NB4 (cell line): Measurements from ENCODE around the gene KHNYN.

Experiments
- DNase-seq: peaks from one replicate; pipeline ENCODE4 v3.0.0; 2010; ENCODE audit warnings: low read depth
- H3K4me3 ChIP-seq: one replicate; pipeline ENCODE4 v1.5.1; 2011; ENCODE audit warnings: mild to moderate bottlenecking, low read depth, low read length, moderate library complexity
- MYC ChIP-seq: IDR thresholded peaks from 2 replicates; pipeline ENCODE4 v1.6.1; 2011; ENCODE audit warnings: low read depth, low read length
- POLR2A ChIP-seq: IDR thresholded peaks from 2 replicates; pipeline ENCODE4 v1.6.1; 2011; ENCODE audit warnings: mild to moderate bottlenecking; ENCODE audit not compliant: insufficient read length; ENCODE audit errors: extremely low read depth
- TF ChIP-seq, protein P1 (sequence below): IDR thresholded peaks from 2 replicates; pipeline ENCODE4 v1.6.1; 2011; ENCODE audit warnings: low read depth, low read length
- TF ChIP-seq, protein P2 (sequence below): IDR thresholded peaks from one replicate; pipeline ENCODE4 v1.5.1; 2012; ENCODE audit warnings: low read depth, low read length

KHNYN gene

DNA sequence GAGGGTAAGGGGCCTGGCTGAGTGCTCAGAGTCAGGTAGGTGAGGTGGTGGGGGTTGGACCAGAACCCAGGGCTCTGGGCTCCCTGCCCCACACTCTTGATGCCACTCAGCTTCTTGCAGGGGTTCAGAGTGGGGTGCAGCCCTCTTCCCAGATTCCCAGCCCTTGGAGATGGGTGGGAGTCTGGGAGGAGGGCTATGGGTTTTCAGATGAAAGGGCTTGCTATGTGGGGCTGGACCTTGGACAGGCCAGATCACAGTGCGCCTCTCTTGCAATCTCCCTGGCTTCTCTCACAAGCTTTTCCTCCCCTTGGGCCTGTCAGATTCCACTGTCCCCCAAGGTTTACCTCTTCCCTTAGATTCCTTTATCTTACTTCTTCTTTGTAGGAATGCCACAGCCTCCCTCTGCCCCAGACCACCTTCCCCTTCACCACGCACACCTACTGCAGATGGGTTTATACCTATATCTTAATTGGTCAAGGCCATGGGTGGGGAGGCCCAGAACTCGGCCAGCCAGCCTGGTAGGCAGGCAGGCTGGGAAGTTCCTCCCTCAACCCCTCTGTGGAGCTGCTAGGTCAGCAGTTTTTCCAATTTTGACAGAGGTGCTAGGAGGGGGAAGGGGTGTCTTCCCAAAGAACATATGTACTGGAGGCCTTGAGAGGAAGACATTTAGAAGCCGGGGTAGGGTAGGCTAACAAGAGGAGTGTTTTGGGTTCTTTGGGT lies 29.6 kb upstream of the KHNYN start:
- no peak for DNase-seq
- H3K4me3 ChIP-seq: no peak overlapping the region
- TF ChIP-seq, protein P1, sequence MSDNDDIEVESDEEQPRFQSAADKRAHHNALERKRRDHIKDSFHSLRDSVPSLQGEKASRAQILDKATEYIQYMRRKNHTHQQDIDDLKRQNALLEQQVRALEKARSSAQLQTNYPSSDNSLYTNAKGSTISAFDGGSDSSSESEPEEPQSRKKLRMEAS: no peak
- TF ChIP-seq, protein P2, sequence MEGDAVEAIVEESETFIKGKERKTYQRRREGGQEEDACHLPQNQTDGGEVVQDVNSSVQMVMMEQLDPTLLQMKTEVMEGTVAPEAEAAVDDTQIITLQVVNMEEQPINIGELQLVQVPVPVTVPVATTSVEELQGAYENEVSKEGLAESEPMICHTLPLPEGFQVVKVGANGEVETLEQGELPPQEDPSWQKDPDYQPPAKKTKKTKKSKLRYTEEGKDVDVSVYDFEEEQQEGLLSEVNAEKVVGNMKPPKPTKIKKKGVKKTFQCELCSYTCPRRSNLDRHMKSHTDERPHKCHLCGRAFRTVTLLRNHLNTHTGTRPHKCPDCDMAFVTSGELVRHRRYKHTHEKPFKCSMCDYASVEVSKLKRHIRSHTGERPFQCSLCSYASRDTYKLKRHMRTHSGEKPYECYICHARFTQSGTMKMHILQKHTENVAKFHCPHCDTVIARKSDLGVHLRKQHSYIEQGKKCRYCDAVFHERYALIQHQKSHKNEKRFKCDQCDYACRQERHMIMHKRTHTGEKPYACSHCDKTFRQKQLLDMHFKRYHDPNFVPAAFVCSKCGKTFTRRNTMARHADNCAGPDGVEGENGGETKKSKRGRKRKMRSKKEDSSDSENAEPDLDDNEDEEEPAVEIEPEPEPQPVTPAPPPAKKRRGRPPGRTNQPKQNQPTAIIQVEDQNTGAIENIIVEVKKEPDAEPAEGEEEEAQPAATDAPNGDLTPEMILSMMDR: no peak
- no peak for TF ChIP-seq MYC
- TF ChIP-seq POLR2A: no peak

DNA sequence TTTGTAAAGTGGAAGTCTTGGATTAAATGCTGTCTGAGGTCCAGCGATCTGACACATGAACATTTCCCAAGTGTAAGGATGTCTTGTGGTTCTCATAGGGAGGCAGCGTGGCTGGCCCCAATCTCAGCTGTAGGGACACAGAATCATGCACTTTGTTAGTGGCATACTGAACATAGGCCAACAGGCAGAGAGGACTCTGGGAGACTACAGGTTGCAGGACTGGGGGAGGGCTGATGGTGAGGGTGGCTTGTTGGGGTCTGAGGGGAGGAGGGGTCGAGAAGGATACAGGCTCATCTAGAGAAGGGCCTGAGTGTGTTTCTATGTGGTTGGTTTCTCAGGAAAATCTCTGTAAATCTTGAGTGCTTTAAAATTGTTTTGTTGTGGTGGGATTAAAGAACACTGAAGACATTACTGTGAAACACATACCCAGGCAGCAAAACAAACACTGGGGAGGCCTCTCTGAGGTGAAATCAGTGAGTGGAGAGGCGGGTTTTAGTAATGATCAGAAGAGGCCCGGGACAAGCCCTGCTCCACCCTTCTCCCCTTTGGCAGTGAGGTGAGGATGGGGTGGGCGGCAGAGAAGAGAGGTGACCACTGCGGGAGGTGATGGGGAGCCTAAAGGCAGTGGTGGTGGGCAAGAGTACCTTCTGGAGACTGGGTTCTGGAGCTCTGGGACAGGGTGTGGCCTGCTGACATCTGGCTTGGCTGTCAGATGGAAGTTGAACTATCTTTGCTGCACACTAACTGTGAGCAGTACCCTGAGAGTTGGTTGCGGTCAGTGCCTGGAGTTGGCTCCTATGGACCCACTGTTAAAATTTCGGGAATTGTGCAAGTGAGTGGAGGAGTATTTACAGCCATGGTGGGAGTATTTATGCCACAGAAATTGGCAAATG lies 27.7 kb upstream of the KHNYN start:
- TF ChIP-seq POLR2A: no peak
- TF ChIP-seq, protein P2: no peak
- TF ChIP-seq, protein P1: no peak
- TF ChIP-seq MYC: no peak
- no peak overlapping the region for H3K4me3 ChIP-seq
- no peak for DNase-seq

DNA sequence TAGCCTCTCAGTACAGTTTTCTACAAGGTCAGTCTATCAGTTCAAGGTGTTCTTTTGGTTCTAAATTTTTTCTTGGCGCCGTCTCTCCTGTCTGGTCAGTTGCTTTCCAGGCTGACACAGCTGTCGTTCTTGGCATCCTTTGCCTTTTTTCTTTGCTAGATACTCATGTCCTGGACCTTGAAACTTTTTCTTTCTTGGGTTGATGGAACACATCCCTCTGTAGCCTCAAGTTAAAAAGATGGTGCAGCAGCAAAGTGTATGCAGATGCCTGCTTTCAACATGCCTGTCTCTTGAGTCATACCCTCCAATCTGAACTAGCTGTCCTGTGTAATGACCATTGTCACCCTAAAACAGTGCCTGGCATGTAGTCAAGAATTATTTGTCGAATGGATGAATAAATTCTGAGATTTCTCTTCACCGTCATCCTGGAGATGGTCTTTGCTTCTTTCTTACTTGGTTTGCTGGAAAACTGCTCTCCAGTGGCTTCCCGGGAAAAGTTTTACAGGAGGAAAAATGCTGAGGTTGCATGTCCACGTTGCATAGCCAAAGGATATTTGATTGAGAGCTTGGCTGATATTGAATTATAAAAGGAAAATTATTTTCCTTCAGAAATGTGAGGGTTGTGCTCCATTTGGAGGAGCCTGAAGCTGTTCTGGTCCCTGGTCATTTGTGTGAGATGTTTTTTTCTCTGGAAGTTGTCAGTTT lies 26.3 kb upstream of the KHNYN start:
- DNase-seq: no peak
- H3K4me3 ChIP-seq: no peak overlapping the region
- TF ChIP-seq, protein P2: no peak
- TF ChIP-seq POLR2A (no peak), MYC (no peak)
- TF ChIP-seq, protein P1: no peak

DNA sequence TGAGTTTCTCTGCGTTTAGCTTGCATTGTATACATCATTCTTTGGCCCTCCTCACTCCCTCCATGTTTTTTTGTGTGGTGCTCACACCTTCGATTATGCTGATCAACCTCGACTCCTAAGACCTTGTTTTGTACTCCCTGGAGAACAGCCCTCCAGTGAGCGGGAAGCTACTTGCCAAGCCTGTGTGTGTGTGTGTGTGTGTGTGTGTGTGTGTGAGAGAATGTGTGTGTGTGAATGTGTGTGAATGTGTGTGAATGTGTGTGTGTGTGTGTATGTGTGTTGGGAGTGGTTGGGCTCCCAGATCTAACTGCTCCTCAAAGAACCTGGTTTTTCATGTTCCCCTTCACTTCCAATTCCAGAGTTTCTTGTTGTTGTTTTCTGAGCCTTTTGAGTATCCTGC lies 24.9 kb upstream of the KHNYN start:
- no peak overlapping the region for H3K4me3 ChIP-seq
- TF ChIP-seq POLR2A (no peak), MYC (no peak)
- TF ChIP-seq, protein P1: no peak
- TF ChIP-seq, protein P2: no peak
- no peak for DNase-seq

DNA sequence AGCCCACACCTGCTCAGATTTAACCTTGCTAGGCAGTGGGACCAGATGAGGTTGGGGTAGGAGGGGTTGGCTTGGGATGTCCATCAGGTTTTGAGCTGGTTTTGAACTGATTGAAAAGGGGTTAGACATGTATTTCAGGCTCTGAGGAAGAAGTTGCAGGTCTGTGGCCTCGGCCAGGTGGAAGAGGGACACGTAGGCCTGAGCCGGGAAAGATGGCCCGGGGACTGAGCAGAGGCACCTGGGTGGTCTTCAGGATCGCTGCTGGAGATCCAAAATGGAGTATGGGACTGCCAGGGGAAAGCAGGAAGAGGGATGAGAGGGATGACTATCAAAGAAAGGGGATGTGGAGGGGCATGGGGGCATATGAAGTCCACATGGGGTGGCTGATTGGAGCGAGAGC lies 23.3 kb upstream of the KHNYN start:
- TF ChIP-seq, protein P2: no peak
- TF ChIP-seq MYC (no peak), POLR2A (no peak)
- TF ChIP-seq, protein P1: no peak
- no peak overlapping the region for H3K4me3 ChIP-seq
- DNase-seq: no peak
